Endothelial cell (in vitro differentiated cells): ENCODE results near the gene MGAT1. TPM values are rescaled to one million over a fixed set of nuclear protein-coding genes. Genes with fewer than 3 reads are reported as not detected.

Experiments
- DNase-seq: peaks from one replicate; pipeline ENCODE4 v3.0.0; 2021; ENCODE audit warnings: low spot score
- H3K27ac Mint-ChIP-seq: one replicate; pipeline ENCODE4 v1.8.0; 2021; ENCODE audit warnings: mixed read lengths, inconsistent platforms; ENCODE audit not compliant: unreplicated experiment
- H3K27me3 Mint-ChIP-seq: one replicate; pipeline ENCODE4 v1.8.0; 2021; ENCODE audit warnings: mild to moderate bottlenecking, moderate library complexity, mixed read lengths, inconsistent platforms; ENCODE audit not compliant: unreplicated experiment
- H3K36me3 Mint-ChIP-seq: one replicate; pipeline ENCODE4 v1.8.0; 2021; ENCODE audit warnings: mild to moderate bottlenecking, low read depth, mixed read lengths, inconsistent platforms; ENCODE audit not compliant: unreplicated experiment
- H3K4me1 Mint-ChIP-seq: one replicate; pipeline ENCODE4 v1.8.0; 2021; ENCODE audit warnings: mild to moderate bottlenecking, mixed read lengths, inconsistent platforms; ENCODE audit not compliant: unreplicated experiment
- H3K4me3 Mint-ChIP-seq: one replicate; pipeline ENCODE4 v1.8.0; 2021; ENCODE audit warnings: mild to moderate bottlenecking, mixed read lengths, inconsistent platforms; ENCODE audit not compliant: unreplicated experiment
- H3K9me3 Mint-ChIP-seq: one replicate; pipeline ENCODE4 v1.8.0; 2021; ENCODE audit warnings: mixed read lengths, inconsistent platforms; ENCODE audit not compliant: unreplicated experiment
- CTCF ChIP-seq: fragments of 200-600 bp; sonication (generic); IDR thresholded peaks from one replicate; pipeline ENCODE4 v1.5.0; 2021; ENCODE audit warnings: antibody characterized with exemption; ENCODE audit not compliant: unreplicated experiment
- total RNA-seq: library from RNA; stranded (reverse); fragmentation: NEBNext Ultra II Directional; extraction: Animal tissue kit (Norgen Biotek cat#: 25700); gene quantifications from one replicate; pipeline ENCODE4 v1.2.1, GENCODE V29; 2021; ENCODE audit not compliant: unreplicated experiment

Gene MGAT1
- total RNA-seq, 1 donor from 2014 or later: 115 TPM

- peaks cover 7% of the 10 kb centered on the region for H3K27me3 Mint-ChIP-seq
- TF ChIP-seq CTCF: no peak
- H3K27ac Mint-ChIP-seq: peak overlapping the region; percentile 85
- no peak for DNase-seq
- H3K36me3 Mint-ChIP-seq: peaks cover 6% of the 10 kb centered on the region
- peaks cover 54% of the 10 kb centered on the region for H3K4me1 Mint-ChIP-seq
- H3K4me3 Mint-ChIP-seq: no peak overlapping the region
- no peaks in the 10 kb centered on the region for H3K9me3 Mint-ChIP-seq
Measured at GRCh38 chr5:180815293-180815917, 12.8 kb upstream of the MGAT1 start.

GRCh38 chr5:180813420-180813819 lies 10.8 kb upstream of the MGAT1 start:
- H3K4me1 Mint-ChIP-seq: peaks cover 67% of the 10 kb centered on the region
- peaks cover 11% of the 10 kb centered on the region for H3K27me3 Mint-ChIP-seq
- H3K36me3 Mint-ChIP-seq: peaks cover 12% of the 10 kb centered on the region
- DNase-seq: no peak
- no peak for TF ChIP-seq CTCF
- no peak overlapping the region for H3K4me3 Mint-ChIP-seq
- H3K27ac Mint-ChIP-seq: no peak overlapping the region
- H3K9me3 Mint-ChIP-seq: no peaks in the 10 kb centered on the region

- TF ChIP-seq CTCF: no peak
- peaks cover 72% of the 10 kb centered on the region for H3K4me1 Mint-ChIP-seq
- no peaks in the 10 kb centered on the region for H3K9me3 Mint-ChIP-seq
- H3K4me3 Mint-ChIP-seq: peak overlapping the region; percentile 91
- DNase-seq: no peak
- H3K27me3 Mint-ChIP-seq: peaks cover 11% of the 10 kb centered on the region
- peaks cover 12% of the 10 kb centered on the region for H3K36me3 Mint-ChIP-seq
- peak overlapping the region; percentile 93 for H3K27ac Mint-ChIP-seq
Measured at GRCh38 chr5:180811623-180812124, 9.1 kb upstream of the MGAT1 start.

- H3K27me3 Mint-ChIP-seq: peaks cover 11% of the 10 kb centered on the region
- H3K4me1 Mint-ChIP-seq: peaks cover 74% of the 10 kb centered on the region
- H3K9me3 Mint-ChIP-seq: no peaks in the 10 kb centered on the region
- TF ChIP-seq CTCF: no peak
- peak overlapping the region; percentile 91 for H3K4me3 Mint-ChIP-seq
- H3K36me3 Mint-ChIP-seq: peaks cover 12% of the 10 kb centered on the region
- DNase-seq: peak; percentile 50
- H3K27ac Mint-ChIP-seq: peak overlapping the region; percentile 93
Measured at GRCh38 chr5:180810959-180811622, 8.5 kb upstream of the MGAT1 start.
